HG03378 (cell line): ENCODE data around the gene MMP13.
"Not testable (repeated sequence)": the region's sequence is repeated elsewhere in the genome, so short reads cannot be mapped to it uniquely, and the experiment has no call there.

Source experiments
- ATAC-seq: cut with Tn5 transposase; IDR thresholded peaks from one replicate; pipeline ENCODE4 v1.9.1; 2021; ENCODE audit warnings: mild to moderate bottlenecking, moderate library complexity; ENCODE audit not compliant: unreplicated experiment

Gene MMP13

GRCh38 chr11:102955624-102956023, at the start of gene MMP13:
Gene MMP13 (minus strand): TSS chr11:102955732. CDS start chr11:102955705, 27 bp downstream.
- ATAC-seq: no peak

- not testable (repeated sequence) for ATAC-seq
These were observed 48.7 kb upstream of the MMP13 start for GRCh38 chr11:103004234-103004633.

DNA sequence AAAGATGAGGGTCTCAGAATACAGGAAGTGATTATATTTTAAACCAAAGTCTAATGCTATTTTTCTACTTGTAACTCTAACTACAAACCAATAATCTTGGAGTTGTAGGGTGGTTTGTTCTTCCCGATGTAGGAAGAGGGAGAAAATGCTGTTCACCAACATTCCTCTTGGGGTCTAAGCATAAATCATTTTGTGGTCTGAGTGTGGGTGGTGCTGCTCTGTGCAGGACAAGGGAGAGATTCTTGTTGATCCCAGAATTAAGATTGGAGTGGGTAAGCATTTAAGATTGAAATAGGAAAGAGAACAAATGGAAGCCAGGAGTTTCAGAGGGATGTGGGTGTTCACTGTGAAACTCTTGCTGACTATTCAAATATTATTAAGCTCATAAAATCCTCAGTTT, 38.6 kb upstream of the MMP13 start:
- ATAC-seq: no peak

DNA sequence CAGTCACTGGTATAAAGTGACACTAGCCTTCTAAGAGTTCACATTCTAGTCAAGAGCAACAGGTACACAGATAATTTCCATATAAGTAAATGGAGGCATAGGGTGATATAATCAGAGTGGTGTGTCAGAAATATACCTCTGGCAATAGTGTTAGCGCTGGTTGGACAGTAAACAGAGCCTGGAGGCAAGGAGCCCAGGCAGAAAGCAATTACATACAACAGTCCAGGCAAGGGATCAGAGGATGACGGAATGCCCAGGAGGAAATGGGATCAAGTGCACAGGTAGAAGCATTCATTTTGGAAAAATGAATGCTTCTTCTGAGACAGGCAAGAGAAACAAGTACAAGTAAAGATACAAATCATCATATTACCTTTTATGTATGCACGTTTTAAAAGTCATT, 36.2 kb upstream of the MMP13 start:
- no peak for ATAC-seq

- ATAC-seq: no peak
These were observed 34.6 kb upstream of the MMP13 start for GRCh38 chr11:102990145-102990544.

GRCh38 chr11:102989379-102990047, 34.0 kb upstream of the MMP13 start:
- no peak for ATAC-seq

DNA sequence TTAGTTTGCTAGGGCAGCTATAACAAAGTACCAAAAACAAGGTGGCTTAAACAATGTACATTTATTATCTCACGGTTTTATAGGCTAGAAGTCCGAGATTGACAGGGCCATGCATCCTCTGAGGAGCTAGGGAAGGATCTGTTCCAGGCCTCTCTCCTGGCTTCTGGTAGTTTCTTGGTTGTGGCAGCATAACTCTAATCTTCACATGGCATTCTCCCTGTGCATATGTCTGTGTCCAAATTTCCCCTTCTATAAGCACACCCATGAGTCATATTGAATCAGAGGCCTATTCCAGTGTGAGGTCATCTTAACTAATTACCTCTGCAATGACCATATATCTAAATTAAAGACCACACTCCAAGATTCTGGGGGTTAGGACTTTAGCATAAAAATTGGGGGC, 31.3 kb upstream of the MMP13 start:
- ATAC-seq: no peak

- ATAC-seq: no peak
These were observed 30.3 kb upstream of the MMP13 start for GRCh38 chr11:102985850-102986249.

DNA sequence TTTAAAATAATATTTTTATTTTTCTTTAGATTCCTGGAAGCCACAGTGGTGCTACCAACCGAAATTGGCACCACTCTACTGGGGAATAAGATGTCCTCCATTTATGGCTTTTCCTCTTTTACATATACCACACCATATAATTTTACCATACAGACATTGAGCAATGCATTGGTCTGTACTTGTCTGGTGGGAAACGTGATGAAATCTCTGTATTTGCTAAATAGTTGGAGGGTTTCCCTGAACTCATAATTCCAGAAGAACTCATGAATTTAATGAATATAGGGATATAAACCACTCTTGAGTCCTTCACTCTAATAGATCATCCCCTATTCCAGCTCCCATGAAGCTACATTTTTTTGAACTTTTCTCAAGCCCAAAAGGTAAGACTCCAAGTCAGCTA, 28.0 kb upstream of the MMP13 start:
- ATAC-seq: no peak

DNA sequence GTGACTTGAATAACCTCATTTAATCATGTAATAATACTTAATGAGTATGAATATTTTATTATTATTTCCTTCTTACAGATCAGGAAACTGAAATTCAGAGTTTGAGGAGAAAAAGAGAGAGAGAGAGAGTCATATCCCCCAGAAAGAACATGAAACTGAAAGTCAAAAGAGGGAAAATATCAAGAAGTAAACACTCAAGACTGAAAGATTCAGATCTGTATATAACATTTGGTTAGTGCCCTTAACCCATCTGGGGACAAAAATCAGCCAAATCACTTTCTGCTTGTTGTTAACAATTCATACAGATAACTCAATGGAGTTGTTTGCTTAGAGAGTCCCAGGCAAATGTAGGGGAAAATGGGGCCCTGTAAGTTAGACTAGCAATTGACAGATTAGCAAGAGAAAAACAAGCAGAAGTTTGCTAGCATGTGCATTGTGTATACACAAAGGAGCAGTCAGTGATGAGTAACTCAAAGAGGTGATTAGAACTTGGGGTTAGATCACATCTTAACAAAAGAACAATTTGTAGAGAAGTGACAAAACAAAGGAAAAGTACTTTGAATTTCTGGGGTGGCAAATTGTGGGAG, 25.9 kb upstream of the MMP13 start:
- peak; percentile 77 for ATAC-seq

GRCh38 chr11:102974552-102975280, 19.2 kb upstream of the MMP13 start:
- ATAC-seq: no peak

DNA sequence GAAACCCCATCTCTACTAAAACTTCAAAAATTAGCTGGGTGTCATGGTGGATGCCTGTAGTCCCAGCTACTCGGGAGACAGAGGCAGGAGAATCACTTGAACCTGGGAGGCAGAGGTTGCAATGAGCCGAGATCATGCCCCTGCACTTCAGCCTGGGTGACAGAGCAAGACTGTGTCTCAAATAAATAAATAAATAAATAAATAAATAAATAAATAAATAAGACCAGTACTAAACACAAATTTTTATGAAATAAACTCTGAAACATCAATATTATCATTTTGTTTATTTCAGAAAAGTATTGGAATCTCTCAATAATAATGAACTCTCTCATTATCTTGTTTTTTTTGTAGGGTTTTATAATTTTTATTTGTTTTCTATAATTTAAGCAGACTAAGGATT, 18.2 kb upstream of the MMP13 start:
- ATAC-seq: not testable (repeated sequence)

- no peak for ATAC-seq
These were observed 17.3 kb upstream of the MMP13 start for GRCh38 chr11:102972853-102973252.

GRCh38 chr11:102971766-102972165, 16.2 kb upstream of the MMP13 start:
- no peak for ATAC-seq

DNA sequence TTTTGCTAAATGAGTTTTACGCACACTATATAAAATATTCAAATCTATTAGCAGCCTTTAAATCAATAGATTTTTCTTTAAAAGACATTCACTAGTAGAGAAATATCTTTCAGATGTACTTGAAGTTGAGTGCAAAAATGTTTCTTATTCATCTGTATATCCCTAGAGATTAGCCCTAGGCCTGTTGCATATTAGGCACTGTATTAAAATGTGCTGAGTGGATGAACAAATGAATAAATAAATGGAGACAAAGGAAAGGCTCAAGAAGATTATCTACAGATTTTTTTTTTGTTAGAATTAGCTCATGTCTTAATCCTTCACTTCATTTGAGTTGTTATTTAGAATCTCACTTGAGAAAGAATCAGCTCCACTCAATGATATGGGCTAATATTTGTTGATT, 12.0 kb upstream of the MMP13 start:
- no peak for ATAC-seq

GRCh38 chr11:102966011-102966410, 10.5 kb upstream of the MMP13 start:
- no peak for ATAC-seq

- no peak for ATAC-seq
These were observed 9.3 kb upstream of the MMP13 start for GRCh38 chr11:102964867-102965266.

DNA sequence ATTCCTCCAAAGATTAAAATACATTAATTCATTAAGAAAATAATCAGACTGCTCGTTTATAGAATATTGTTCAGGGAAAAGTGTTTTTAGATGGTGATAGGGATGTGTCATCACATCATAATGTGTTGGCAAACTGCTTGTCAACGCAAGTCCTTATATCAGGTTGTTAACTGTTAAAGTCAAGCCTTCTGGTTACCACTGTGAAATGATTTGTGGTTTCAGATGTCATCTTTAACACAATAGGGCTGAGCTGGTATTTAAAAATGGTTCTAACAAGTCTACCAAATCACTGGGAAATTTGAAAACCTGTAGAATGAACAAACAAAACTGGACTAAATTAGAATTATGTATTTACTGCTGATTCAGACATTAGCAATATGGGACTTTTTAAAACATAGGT, 2.4 kb upstream of the MMP13 start:
- no peak for ATAC-seq

DNA sequence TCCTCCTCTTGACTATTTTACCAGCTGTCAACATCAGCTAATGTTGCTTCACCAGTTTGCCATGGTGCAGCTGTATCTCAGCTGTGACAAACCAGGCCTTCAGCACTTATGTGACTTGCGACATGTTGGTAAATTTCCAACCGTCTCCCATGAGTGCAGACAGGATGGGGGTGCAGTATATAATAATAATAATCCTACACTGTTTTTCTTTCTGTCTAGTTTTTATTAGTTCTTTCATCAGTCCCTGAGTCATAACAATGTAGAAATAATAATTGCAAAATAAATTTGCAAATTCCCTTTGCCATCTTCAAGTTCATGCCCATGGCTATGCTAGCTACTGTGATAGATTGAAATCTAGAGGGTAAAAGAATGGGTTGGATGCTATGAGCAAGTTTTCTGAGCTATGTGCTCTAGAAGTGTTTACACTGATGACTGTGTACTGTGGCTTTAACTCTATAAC, 4.9 kb downstream of the MMP13 start:
- ATAC-seq: no peak

DNA sequence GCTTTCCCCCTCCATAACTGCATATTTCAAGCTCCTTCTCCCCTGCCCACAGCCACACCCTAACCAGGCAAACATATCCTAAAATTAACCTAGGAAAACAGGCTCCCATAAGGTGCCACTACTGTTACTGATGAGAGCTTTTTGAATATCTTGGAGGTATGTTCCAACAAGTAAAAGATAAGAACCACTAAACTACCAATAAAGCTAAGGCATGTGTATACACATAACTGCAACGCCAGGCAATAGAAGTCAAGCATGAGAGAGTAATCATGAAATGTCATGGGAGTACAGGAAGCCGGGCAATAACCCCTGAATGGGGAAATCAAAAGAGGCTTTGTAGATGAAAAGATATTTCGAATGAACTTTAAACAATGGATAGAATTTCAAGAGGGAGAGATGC, 9.3 kb downstream of the MMP13 start:
- ATAC-seq: no peak

DNA sequence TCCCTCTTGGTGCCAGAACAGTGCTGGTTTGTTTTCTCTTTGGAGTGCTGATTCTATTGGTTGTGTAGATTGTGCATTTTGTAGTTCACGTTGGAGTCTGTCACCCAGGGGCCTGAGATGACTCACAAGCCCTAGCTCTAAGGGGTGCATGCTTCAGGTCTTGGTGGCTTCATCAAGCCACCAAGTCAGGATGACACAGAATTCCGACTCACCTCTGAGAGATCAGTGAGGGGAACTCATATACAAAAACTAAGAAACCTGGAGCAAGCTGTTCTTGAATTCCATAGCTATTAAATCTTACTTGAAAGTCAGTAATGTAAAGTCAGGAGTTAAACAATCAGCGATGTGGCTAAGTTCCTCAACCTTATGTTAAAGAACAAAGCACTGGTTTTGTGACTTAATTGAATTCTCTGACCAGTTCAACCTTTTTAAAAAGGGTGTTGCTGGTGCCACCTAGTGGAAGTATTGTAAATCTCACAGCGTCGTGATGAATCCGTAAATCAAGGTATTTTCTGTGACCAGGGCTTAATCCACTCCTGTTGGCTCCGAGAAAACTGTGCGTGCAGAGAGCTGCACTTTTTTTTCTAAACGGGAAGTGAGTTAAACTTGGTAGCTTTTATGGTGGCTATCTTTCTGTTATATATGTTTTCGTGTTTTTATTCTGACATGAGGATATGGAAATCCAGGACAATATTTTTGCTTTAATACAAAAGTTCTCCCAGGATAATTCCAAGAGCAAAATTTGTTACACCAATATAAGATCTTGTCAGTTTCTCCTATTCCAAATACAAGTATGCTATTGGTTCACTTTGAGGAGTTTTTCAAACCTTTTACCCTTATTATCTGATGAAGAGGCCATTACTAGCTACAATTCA, 14.6 kb downstream of the MMP13 start:
- ATAC-seq: peak; percentile 69
